Measurements from ENCODE around the gene B3GNT5.

B3GNT5 gene

GRCh38 chr3:183230826-183231225, 22.2 kb upstream of the B3GNT5 start:
- DNase-seq (ENCODE audit: low spot score), result no peak

GRCh38 chr3:183233966-183234365, 19.1 kb upstream of the B3GNT5 start:
- DNase-seq (ENCODE audit: low spot score), result no peak

GRCh38 chr3:183239046-183239445, 14.0 kb upstream of the B3GNT5 start:
- no peak for DNase-seq (ENCODE audit: low spot score)

- DNase-seq (ENCODE audit: low spot score), result no peak
Observed at GRCh38 chr3:183242431-183242830, 10.6 kb upstream of the B3GNT5 start.

- no peak for DNase-seq (ENCODE audit: low spot score)
Observed at GRCh38 chr3:183244219-183244618, 8.8 kb upstream of the B3GNT5 start.

GRCh38 chr3:183244981-183245476, 8.0 kb upstream of the B3GNT5 start:
- no peak for DNase-seq (ENCODE audit: low spot score)

- no peak for DNase-seq (ENCODE audit: low spot score)
Observed at GRCh38 chr3:183247011-183247589, 6.0 kb upstream of the B3GNT5 start.

GRCh38 chr3:183249006-183249718, 3.9 kb upstream of the B3GNT5 start:
- no peak for DNase-seq (ENCODE audit: low spot score)

- DNase-seq (ENCODE audit: low spot score), result no peak
Observed at GRCh38 chr3:183252118-183252782, 803 bp upstream of the B3GNT5 start.

- DNase-seq (ENCODE audit: low spot score), result peak; percentile 54
Observed at GRCh38 chr3:183253528-183254486, 754 bp downstream of the B3GNT5 start.

GRCh38 chr3:183254487-183255347, 1.7 kb downstream of the B3GNT5 start:
- DNase-seq (ENCODE audit: low spot score), result no peak

- DNase-seq (ENCODE audit: low spot score), result no peak
Observed at GRCh38 chr3:183255348-183255730, 2.3 kb downstream of the B3GNT5 start.

GRCh38 chr3:183259087-183259486, 6.0 kb downstream of the B3GNT5 start:
- no peak for DNase-seq (ENCODE audit: low spot score)

- no peak for DNase-seq (ENCODE audit: low spot score)
Observed at GRCh38 chr3:183259621-183260020, 6.6 kb downstream of the B3GNT5 start.

GRCh38 chr3:183260167-183260904, 7.3 kb downstream of the B3GNT5 start:
- DNase-seq (ENCODE audit: low spot score), result no peak

GRCh38 chr3:183261151-183261724, 8.2 kb downstream of the B3GNT5 start:
- no peak for DNase-seq (ENCODE audit: low spot score)

GRCh38 chr3:183262875-183263378, 9.9 kb downstream of the B3GNT5 start:
- no peak for DNase-seq (ENCODE audit: low spot score)

GRCh38 chr3:183264268-183264667, 11.2 kb downstream of the B3GNT5 start:
- DNase-seq (ENCODE audit: low spot score), result no peak

- no peak for DNase-seq (ENCODE audit: low spot score)
Observed at GRCh38 chr3:183265157-183265642, 12.1 kb downstream of the B3GNT5 start.

All from AG08396 (cell line).